ENCODE measurements around the gene AJUBA. TPM values are rescaled to one million over a fixed set of nuclear protein-coding genes. Genes with fewer than 3 reads are reported as not detected.

The AJUBA gene
- total RNA-seq, 2 donors from 2014 or later: 5.8 to 24.6 TPM

DNA sequence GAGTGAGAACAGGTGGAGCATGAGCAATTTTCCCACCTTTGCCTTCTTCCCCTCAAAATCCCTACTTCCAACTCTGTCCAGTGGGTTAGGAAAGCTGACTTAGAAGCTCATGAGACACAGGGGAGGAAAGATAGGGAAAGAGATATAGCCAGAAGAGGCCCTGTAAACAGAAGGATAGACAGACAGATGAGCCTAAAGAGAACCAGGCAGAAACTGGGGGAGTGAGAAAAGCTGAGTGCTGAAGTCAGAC is 5.0 kb downstream of the AJUBA start:
- Histone ChIP-seq H3K27ac (peak overlapping the region; percentile 47 to 75), H3K36me3 (peaks cover 6% of the 10 kb centered on the region), H3K4me3 (no peak overlapping the region), H3K4me1 (peaks cover 0 to 66% of the 10 kb centered on the region in 2 donors), H3K27me3 (no peaks in the 10 kb centered on the region), H3K9me3 (no peaks in the 10 kb centered on the region)
- no peak for DNase-seq (ENCODE audit: low spot score)
- TF ChIP-seq, protein P1, sequence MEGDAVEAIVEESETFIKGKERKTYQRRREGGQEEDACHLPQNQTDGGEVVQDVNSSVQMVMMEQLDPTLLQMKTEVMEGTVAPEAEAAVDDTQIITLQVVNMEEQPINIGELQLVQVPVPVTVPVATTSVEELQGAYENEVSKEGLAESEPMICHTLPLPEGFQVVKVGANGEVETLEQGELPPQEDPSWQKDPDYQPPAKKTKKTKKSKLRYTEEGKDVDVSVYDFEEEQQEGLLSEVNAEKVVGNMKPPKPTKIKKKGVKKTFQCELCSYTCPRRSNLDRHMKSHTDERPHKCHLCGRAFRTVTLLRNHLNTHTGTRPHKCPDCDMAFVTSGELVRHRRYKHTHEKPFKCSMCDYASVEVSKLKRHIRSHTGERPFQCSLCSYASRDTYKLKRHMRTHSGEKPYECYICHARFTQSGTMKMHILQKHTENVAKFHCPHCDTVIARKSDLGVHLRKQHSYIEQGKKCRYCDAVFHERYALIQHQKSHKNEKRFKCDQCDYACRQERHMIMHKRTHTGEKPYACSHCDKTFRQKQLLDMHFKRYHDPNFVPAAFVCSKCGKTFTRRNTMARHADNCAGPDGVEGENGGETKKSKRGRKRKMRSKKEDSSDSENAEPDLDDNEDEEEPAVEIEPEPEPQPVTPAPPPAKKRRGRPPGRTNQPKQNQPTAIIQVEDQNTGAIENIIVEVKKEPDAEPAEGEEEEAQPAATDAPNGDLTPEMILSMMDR (IDR thresholded peaks at IDR 0.05): no peak

DNA sequence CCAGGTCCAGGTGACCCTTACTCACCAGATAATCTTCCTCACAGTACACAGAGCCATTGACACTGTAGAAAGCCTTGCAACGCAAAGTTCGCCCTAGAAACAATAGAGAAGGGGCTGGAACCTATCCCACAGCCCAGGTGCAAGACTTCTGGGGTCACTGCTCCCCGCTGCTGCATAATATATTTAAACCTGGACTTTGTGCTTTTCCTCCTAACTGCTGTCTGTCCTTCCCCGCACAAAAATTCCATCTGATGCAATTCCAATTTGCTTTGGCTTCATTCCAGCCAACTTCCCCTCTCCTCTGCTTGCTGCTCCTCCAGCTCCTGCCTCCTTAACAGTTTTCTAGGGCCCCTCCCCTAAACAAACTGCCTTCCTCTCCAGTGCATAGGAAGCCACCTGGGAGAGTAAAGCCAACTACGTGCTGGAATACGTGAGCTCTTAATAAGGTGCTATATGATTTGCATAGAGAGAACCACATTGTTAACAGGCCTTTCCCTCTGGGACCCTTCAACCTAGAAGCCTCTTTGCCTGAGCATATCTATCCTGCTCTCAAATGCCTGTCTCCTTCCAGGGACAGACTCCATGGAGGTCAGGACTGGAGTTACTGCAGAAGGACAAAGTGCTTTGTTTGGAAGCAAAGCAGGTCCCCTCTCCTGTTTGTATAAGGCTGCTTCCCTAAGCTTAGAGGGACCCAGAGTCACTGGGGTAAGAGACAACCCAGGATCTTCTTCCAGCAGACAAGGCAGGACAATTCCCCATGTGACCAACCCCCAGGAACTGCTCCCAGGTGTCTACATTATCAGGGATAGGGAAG is 5.5 kb downstream of the AJUBA start:
- Histone ChIP-seq H3K27ac (peak overlapping the region; percentile 47 to 75), H3K9me3 (no peaks in the 10 kb centered on the region), H3K4me1 (peaks cover 0 to 62% of the 10 kb centered on the region in 2 donors), H3K36me3 (peaks cover 6% of the 10 kb centered on the region), H3K27me3 (no peaks in the 10 kb centered on the region), H3K4me3 (no peak overlapping the region)
- TF ChIP-seq, protein P1 (IDR thresholded peaks at IDR 0.05): no peak
- no peak for DNase-seq (ENCODE audit: low spot score)

DNA sequence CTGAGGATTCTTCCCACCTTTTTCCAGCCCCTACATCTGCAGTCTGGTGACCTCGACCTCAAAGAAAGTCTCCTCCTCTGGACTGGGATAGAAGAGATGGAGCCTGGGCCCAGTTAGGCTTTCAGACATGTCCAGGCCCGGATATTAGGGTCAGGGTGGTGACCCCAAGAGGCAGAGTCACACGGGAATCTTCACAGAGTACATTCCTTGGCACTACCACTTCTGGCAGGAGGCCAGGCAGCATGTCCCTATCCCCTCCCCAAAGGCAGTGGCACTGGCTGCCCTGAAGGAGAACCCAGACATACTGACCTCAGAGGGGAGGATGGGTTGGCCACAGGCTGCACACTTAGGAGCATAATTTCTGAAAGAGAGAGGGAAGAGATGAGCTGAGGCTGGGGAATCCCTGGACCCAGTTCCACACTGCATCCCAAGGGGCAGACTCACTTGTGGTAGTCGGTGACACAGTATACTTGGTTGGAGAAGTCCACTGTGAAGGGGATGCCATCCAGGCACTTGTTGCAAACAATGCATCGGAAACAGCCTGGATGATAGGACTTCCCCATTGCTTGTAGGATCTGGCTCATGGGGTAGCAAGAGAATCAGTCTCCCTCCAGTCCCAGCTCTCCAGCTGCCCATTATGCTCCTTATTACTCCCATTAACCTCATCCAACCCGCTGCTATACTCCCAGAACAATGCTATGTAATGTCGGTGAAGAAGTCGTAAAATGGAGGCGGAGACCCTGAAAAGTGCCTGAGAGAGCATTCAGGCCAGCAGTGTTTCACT is 7.6 kb downstream of the AJUBA start:
- H3K4me3 ChIP-seq: no peak overlapping the region
- H3K27me3 ChIP-seq: no peaks in the 10 kb centered on the region
- no peak for DNase-seq (ENCODE audit: low spot score)
- TF ChIP-seq, protein P1 (IDR thresholded peaks at IDR 0.05): no peak
- peaks cover 6% of the 10 kb centered on the region for H3K36me3 ChIP-seq
- H3K27ac ChIP-seq: peak overlapping the region in 1 of 2 donors; percentile 29
- no peaks in the 10 kb centered on the region for H3K9me3 ChIP-seq
- peaks cover 0 to 41% of the 10 kb centered on the region in 2 donors for H3K4me1 ChIP-seq

DNA sequence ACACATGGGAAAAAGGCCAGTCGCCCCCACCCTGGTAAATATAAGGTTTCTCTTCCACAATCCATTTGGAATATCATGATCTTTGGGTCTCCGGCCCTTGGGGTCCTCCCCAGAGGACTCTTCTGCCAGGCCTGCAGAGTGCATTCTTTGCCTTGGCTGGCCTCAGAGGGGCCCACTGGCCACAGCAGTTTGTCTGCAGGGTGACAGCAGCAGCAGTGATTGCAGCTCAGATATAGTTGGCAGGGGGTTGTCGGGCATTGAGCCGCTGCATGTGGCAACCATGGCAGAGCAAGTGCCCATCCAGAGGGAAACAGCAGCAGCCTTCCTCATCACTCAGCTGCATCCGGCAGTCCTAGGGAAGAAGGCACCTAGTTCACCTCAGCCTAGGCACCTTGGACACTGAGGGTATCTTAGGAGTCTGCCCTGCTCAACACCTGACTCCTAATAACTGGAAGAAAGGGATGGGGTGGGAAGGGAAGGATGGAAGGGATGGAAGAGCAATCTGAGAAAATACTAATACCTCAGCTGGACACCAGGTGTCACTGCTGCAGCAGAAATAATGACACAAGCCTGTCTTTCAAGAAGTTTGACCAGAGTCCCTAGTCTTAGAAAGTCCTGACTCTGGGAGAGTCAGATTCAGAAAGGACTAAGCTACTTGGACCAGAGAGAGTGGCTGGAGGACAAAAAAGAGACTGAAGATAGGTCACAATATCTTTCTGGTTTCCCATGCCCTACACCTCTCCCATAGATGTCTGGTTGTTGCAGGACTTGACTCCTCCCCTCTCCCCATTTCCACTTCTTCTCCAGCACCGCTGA is 8.9 kb downstream of the AJUBA start:
- DNase-seq (ENCODE audit: low spot score): no peak
- Histone ChIP-seq H3K4me3 (no peak overlapping the region), H3K9me3 (no peaks in the 10 kb centered on the region), H3K27me3 (no peaks in the 10 kb centered on the region), H3K36me3 (peaks cover 6% of the 10 kb centered on the region), H3K27ac (no peak overlapping the region), H3K4me1 (peaks cover 0 to 28% of the 10 kb centered on the region in 2 donors)
- TF ChIP-seq, protein P1 (IDR thresholded peaks at IDR 0.05): peak; percentile 47 to 76

DNA sequence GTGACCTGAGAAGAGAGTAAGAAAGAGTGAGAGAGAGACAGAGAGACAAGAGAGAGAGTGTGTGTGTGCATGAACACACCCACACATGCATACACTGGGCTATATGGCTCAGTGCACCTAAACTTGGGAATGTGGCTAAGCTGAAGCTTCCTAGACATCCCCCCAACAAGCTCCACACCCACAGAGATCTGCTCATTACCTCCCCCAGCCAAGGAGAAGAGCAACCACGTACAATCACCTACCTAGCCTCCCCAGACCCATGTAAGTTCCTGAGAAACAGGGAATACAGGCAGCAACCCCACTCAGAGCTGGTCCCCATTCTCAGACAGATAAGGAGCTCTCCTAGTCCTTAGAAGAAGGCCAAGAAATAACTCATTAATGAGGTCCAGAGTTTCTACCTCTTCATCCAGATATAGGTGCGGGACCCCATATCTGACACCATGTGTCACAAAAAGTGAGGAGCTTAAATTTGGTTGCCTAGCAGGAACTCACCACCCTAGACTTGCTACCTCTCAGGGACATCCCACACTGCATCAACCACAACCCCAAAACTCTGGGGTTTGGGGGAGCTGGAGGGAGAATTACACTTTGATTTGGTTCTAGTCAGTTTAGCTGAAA is 9.9 kb downstream of the AJUBA start:
- no peaks in the 10 kb centered on the region for H3K9me3 ChIP-seq
- DNase-seq (ENCODE audit: low spot score): no peak
- no peak overlapping the region for H3K27ac ChIP-seq
- no peaks in the 10 kb centered on the region for H3K27me3 ChIP-seq
- peaks cover 0 to 18% of the 10 kb centered on the region in 2 donors for H3K4me1 ChIP-seq
- TF ChIP-seq, protein P1 (IDR thresholded peaks at IDR 0.05): no peak
- no peak overlapping the region for H3K4me3 ChIP-seq
- peaks cover 6% of the 10 kb centered on the region for H3K36me3 ChIP-seq

Measured in right atrium auricular region (tissue), 2 donors.